ENCODE data around the gene EPN2.

Gene EPN2

GRCh38 chr17:19381741-19382444, 144.7 kb downstream of the EPN2 start:
- no peak for DNase-seq (ENCODE audit: low read depth)

- no peak for DNase-seq (ENCODE audit: low read depth)
Observed at GRCh38 chr17:19382531-19383444, 145.6 kb downstream of the EPN2 start.

- DNase-seq (ENCODE audit: low read depth), result no peak
Observed at GRCh38 chr17:19383681-19384470, 146.7 kb downstream of the EPN2 start.

- no peak for DNase-seq (ENCODE audit: low read depth)
Observed at GRCh38 chr17:19384723-19385391, 147.7 kb downstream of the EPN2 start.

- no peak for DNase-seq (ENCODE audit: low read depth)
Observed at GRCh38 chr17:19385521-19385983, 148.4 kb downstream of the EPN2 start.

All from activated gamma-delta T cell treated with anti-CD3 and anti-CD28 coated beads, Interleukin-2, amount 50 U/mL, for 16 hours (primary cell).